GM12864 (cell line): Measurements from ENCODE around the gene FGF12.

Source experiments
- DNase-seq: peaks from one replicate; pipeline ENCODE4 v3.0.0-alpha.2; 2011; ENCODE audit warnings: low read depth
- H3K4me3 ChIP-seq: 2 replicates; pipeline ENCODE4 v1.5.1; 2011; ENCODE audit warnings: mild to moderate bottlenecking, low read depth, low read length, control low read depth
- CTCF ChIP-seq: IDR thresholded peaks from 2 replicates; pipeline ENCODE4 v1.5.1; 2011; ENCODE audit warnings: low read depth, mild to moderate bottlenecking, moderate library complexity, low read length, control low read depth, inconsistent platforms; ENCODE audit errors: missing control alignments

Gene FGF12

DNA sequence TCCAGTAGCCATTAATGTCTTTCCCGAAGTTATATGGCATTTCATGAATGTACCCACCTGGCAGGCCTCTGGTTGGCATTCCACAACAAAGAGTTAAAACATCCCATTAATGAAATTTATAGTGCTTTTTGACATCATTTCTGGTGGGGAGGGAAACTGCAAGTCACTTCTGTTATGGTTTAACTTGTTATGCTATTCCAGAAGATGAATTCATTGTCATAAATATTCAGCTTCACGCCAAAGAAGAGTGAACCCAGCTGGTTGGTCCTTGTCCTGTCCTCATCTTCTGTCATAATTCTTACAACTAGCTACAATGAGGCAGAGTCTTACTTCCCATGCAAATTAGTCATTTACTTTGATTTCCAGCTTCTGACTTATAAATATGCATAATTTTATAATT is 471.5 kb downstream of the FGF12 start:
- TF ChIP-seq CTCF = no peak
- no peak overlapping the region for H3K4me3 ChIP-seq
- DNase-seq = no peak

GRCh38 chr3:192253138-192253887 is 474.0 kb downstream of the FGF12 start:
- no peak overlapping the region for H3K4me3 ChIP-seq
- no peak for DNase-seq
- TF ChIP-seq CTCF = no peak

- H3K4me3 ChIP-seq = no peak overlapping the region
- no peak for TF ChIP-seq CTCF
- no peak for DNase-seq
These were observed 477.8 kb downstream of the FGF12 start for GRCh38 chr3:192249516-192249915.

GRCh38 chr3:192246847-192247559 is 480.3 kb downstream of the FGF12 start:
- no peak overlapping the region for H3K4me3 ChIP-seq
- DNase-seq = no peak
- no peak for TF ChIP-seq CTCF

- no peak overlapping the region for H3K4me3 ChIP-seq
- no peak for DNase-seq
- TF ChIP-seq CTCF = no peak
These were observed 482.8 kb downstream of the FGF12 start for GRCh38 chr3:192244591-192244990.

DNA sequence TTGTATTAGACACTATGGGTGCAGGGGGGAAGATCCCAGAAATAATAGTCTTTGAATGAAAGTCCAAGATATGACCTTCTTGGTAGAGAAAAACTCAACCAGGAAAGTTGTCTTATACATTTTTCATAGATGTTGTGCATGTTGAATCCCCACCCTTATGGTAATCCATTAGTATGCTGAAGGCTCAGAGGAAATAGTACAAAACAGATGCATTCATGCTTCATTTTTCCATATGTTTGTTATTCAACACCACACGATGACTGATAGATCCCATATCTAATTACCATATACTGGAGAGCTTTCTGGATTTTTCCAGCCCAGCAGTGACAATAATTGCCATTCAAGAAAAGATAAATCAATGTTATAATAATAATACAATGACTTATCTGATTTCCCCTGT is 487.4 kb downstream of the FGF12 start:
- H3K4me3 ChIP-seq = no peak overlapping the region
- no peak for DNase-seq
- TF ChIP-seq CTCF = no peak
